Left kidney (tissue), 2 donors: ENCODE measurements around the gene CAMK2N1. TPM values are rescaled to one million over a fixed set of nuclear protein-coding genes. Genes with fewer than 3 reads are reported as not detected.

ENCODE experiments used
- DNase-seq: peaks from one replicate; pipeline ENCODE4 v3.0.0-alpha.2; 2013
- polyA plus RNA-seq: library from polyadenylated mRNA; unstranded; fragments of 120-200 nt; gene quantifications from one replicate; pipeline ENCODE4 v1.2.1, GENCODE V29; 2013; ENCODE audit not compliant: insufficient read length

Gene CAMK2N1
- polyA plus RNA-seq, 1 donor: 69.6 TPM

DNA sequence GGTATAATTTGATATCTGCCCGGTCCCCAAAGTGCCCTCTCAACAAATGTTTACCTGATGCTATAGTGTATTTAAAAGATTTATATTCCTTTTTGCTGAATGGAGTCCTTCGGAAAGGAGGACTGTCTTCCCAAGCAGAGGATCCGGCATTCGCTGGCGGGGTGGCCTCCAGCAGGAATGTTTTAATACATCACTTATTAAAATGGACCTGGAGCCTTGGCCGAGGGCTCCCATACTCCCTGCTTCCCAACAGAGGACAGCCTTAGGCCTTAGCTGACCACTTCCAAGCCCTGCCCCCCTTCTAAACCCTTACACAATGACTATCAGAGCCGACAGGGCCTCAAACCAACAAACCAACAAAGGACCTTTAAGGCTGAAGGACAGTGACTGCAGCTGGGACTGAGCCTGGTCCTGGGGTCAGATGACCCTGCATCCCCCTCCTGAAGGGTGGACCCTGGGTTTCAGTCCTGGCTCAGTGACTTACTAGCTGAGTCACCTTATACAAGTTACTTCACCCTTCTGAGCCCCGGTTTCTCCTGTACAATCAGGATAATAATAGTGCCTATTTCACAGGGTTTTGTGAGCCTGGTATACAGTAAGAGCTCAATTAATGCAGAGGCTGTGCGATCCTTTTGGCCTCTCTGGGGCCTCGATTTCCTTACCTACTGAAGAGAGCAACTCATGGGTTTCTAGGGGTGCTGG is 5.6 kb downstream of the CAMK2N1 start:
- peak; percentile 36 for DNase-seq

GRCh38 chr1:20479840-20480239 is 6.2 kb downstream of the CAMK2N1 start:
- DNase-seq: no peak

DNA sequence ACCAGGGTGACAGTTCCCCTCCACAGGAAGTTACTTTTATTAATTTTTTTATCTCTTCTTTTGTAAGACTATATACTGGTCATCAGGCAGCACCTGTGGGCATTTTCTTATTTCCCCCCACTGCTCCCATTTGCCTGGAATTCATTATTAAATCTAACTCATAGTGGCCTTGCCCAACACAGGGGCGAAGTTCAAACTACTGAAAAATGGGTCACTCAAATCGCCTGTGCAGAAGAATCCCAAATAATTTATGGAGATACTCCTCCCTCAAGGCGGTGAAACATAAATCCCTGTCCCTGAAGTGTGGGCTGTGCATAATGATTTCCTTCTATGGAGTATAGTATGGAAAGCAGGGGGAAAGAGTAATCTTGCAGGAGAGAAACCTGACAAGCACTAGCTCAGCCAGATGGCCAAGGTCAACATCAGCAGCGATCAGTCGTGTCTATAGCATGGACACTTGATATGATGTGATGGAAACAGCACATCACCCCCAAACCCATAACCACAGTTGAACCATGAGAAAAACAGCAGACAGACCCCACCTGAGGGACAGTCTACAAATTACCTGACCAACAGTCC is 7.9 kb downstream of the CAMK2N1 start:
- peak; percentile 53 for DNase-seq

GRCh38 chr1:20477348-20478056 is 8.5 kb downstream of the CAMK2N1 start:
- peak; percentile 37 for DNase-seq

- DNase-seq: peak; percentile 85
Observed at GRCh38 chr1:20476265-20477038, 9.6 kb downstream of the CAMK2N1 start.

DNA sequence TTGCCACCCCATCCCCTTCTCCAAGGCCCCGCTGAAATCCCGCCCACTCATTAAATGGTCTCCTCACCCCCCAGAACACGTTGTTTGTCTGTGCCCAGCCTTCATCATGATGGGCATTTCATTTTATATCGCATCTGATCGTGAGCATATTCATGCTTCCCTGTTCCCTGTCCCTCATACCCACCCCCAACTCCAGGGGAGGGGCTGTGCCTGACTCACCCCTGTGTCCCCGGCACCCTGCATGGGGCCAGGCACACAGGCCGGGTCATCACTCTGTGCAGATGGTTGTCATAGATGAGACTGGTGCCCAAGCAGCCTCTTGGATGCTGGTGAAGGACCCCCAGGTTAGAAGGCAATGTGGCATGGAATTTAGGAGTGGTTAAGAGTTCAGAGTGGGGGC is 11.0 kb downstream of the CAMK2N1 start:
- no peak for DNase-seq

- no peak for DNase-seq
Observed at GRCh38 chr1:20474333-20474975, 11.6 kb downstream of the CAMK2N1 start.

DNA sequence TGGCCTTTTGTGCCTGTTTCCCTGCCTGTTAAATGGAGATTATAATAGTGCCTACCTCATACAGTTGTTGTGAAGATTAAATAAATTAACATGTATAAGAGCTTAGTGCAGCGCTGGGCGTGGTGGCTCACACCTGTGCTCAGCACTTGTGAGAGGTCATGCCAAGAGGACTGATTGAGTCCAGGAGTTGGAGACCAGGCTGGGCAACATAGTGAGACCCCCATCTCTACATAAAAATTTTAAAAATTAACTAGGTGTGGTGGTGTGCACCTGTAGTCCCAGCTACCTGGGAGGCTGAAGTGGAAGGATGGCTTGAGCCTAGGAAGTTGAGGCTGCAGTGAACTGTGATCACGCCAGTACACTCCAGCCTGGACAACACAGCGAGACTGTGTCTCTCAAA is 12.1 kb downstream of the CAMK2N1 start:
- DNase-seq: no peak

DNA sequence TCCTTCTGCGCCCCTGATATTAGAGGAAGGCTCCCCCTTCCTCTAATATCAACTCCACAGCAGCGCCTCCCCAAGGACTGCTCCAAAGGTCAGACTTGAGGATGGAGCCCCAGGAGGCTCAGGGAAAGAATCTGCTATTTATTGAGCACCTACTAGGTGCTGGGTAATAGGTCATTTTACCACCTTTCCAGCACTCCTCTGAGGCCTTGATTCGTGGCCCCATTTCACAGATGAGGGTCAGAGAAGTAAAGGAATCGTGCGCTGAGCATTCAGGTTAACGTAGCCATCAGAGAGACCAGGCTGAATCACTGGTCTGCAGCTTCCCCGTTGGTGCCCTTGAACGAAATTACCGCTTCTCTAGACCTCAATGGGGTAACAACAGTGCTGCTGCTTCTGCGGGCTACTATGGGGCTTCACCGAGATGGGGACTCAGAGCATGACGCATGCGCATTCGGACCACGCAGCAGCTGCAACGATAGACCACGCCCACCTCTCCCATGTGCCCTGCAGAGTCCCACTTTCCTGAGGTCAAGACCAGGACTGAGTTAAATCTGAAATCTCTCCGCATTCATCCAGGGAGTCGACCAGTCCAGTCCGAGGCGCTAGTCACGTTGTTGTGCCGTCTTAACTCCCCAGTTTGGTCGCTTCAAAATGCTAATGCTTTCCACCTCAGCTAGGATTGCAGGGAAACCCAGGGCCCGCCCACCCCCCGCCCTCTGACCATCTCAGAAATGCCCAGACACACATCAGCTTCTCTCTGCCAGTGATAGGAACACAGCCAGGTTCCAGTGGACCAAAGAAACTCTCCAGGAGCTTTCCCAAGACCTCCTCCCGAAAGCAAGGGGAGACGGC is 12.9 kb downstream of the CAMK2N1 start:
- DNase-seq: peak; percentile 77

- no peak for DNase-seq
Observed at GRCh38 chr1:20472121-20472520, 13.9 kb downstream of the CAMK2N1 start.

GRCh38 chr1:20470194-20470593 is 15.8 kb downstream of the CAMK2N1 start:
- DNase-seq: no peak

GRCh38 chr1:20469406-20470076 is 16.5 kb downstream of the CAMK2N1 start:
- DNase-seq: no peak

GRCh38 chr1:20466273-20466672 is 19.7 kb downstream of the CAMK2N1 start:
- no peak for DNase-seq

DNA sequence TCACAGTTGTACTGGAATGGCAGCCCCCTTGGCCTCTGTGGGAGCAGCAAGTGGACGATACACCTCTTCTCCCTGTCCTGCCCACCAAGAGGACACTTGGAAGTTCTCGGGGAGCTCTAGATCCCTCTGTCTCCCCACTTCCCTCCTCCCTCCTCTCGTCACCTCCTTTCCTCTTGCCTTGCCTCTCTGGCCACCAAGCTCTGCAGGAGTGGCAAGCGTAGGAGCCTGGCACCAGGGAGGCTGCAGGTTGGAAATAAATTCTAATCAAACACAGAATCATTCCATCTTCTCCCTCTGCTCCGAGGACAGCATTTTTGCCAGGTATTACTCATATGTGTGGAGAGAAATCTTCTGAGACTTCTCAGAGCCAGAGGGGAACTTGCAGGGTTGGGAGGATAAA is 20.8 kb downstream of the CAMK2N1 start:
- DNase-seq: no peak

- DNase-seq: no peak
Observed at GRCh38 chr1:20463502-20463901, 22.5 kb downstream of the CAMK2N1 start.

- DNase-seq: no peak
Observed at GRCh38 chr1:20462397-20462796, 23.6 kb downstream of the CAMK2N1 start.

DNA sequence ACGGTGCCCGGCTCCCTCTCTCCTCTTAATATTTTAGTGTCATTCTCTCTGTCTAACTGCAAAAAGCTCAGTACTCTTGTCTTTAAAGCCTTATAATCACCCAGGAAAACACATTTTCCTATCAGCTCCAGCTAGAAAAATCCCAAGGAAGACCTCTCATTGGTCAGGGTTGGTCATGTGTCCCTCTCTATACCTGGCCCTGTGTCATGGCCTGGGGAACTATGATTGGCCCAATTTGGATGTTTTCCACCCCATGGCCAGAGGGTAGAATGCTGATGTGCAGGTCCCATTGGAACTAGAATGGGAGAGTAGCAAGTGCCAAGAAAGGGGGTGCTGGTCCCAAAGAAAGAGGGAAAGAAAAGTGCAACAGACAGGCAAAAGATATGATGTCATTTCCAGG is 27.3 kb downstream of the CAMK2N1 start:
- DNase-seq: no peak

DNA sequence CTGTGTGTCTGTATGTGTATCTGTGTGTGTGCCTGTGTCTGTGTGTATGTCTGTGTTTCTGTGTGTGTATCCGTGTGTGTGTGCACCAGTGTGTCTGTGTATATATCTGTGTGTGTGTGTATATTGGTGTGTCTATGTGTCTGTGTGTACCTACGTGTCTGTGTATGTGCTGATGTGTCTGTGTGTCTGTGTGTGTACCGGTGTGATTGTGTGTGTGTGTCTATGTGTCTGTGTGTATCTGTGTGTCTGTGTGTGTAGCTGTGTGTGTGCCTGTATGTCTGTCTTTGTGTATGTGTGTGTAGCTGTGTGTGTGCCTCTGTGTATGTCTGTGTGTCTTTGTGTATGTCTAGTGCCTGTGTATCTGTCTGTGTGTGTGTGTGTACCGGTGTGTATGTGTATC is 32.0 kb downstream of the CAMK2N1 start:
- DNase-seq: no peak

- no peak for DNase-seq
Observed at GRCh38 chr1:20449735-20450311, 36.2 kb downstream of the CAMK2N1 start.

- DNase-seq: no peak
Observed at GRCh38 chr1:20448671-20449071, 37.3 kb downstream of the CAMK2N1 start.
